HepG2 (cell line): ENCODE data around the gene TMEM217. TPM values are rescaled to one million over a fixed set of nuclear protein-coding genes. Genes with fewer than 3 reads are reported as not detected.

Source experiments
- ATAC-seq: fragments of 200-7000 bp; cut with Tn5 transposase; 3 replicates; pipeline ENCODE4 v1.9.1; 2020; ENCODE audit warnings: mild to moderate bottlenecking, moderate library complexity
- BruUV-seq: library from RNA; stranded (reverse); fragments of 400-500 nt; replicated peaks from 2 replicates; lab custom pipeline; 2021; lab: Mats Ljungman, UMichigan
- CTCF ChIA-PET: fragments of 300-600 bp; formaldehyde crosslinking; extraction: SDS; loops from one replicate; lab custom pipeline; 2021; ENCODE audit warnings: low total read pairs, inconsistent platforms, low intra/inter-chr PET ratio; lab: Yijun Ruan, JAX
- POLR2A ChIA-PET: fragments of 350-600 bp; sonication (Branson Sonifier 250); formaldehyde crosslinking; loops from one replicate; lab custom pipeline; 2020; ENCODE audit warnings: antibody characterized with exemption, inconsistent platforms; lab: Yijun Ruan, JAX
- DNase-seq: peaks from one replicate; pipeline ENCODE4 v3.0.0-alpha.2; 2015; ENCODE audit warnings: low spot score
- FAIRE-seq: peaks from 3 replicates; lab custom pipeline; 2011; peaks lifted over from hg19 to GRCh38; lab: Jason Lieb, UNC
- H2AFZ ChIP-seq: one replicate; pipeline ENCODE4 v1.6.1; 2011; ENCODE audit warnings: low read length, inconsistent platforms
- H3K27ac ChIP-seq: fragments of 300-600 bp; 3 replicates; pipeline ENCODE4 v1.8.0; 2011; ENCODE audit warnings: mixed run types, mild to moderate bottlenecking, mixed read lengths, low read length, inconsistent platforms; ENCODE audit not compliant: insufficient read depth; ENCODE audit errors: extremely low read length
- H3K27me3 ChIP-seq, 2 experiments: fragments of 200-600 bp in 1 of 2; 2 replicates in 1 of 2; 3 replicates in 1 of 2; pipeline versions ENCODE4 v1.6.0 to v1.8.0; 2011; ENCODE audit warnings: low read length in 2 of 2, mild to moderate bottlenecking in 2 of 2, moderate library complexity in 2 of 2, inconsistent platforms in 1 of 2; ENCODE audit not compliant: insufficient read depth in 2 of 2, control insufficient read depth in 1 of 2
- H3K36me3 ChIP-seq, 2 experiments: fragments of 200-600 bp in 1 of 2; replicated peaks in 1 of 2; 2 replicates in 1 of 2; 3 replicates in 1 of 2; pipeline versions ENCODE4 v1.5.1 to v1.8.0; 2011; ENCODE audit warnings: low read length in 2 of 2, inconsistent platforms in 1 of 2; ENCODE audit not compliant: insufficient read depth in 2 of 2, control insufficient read depth in 1 of 2
- H3K4me1 ChIP-seq: 2 replicates; pipeline ENCODE4 v1.5.1; 2012; ENCODE audit warnings: low read length, inconsistent platforms; ENCODE audit not compliant: insufficient read depth
- H3K4me2 ChIP-seq: 2 replicates; pipeline ENCODE4 v1.6.0; 2011; ENCODE audit warnings: low read depth, low read length, inconsistent platforms
- H3K4me3 ChIP-seq, 3 experiments: fragments of 200-600 bp in 1 of 3; sonication (generic), shearing (Covaris generic) in 1 of 3; replicated peaks in 1 of 3; 2 replicates each; pipeline ENCODE4 v1.5.1; 2011 to 2016; ENCODE audit warnings: low read length in 3 of 3, inconsistent platforms in 2 of 3, low read depth in 2 of 3, mild to moderate bottlenecking in 2 of 3, control low read depth in 1 of 3, mixed read lengths in 1 of 3; ENCODE audit not compliant: insufficient read depth in 1 of 3
- H3K79me2 ChIP-seq: one replicate; pipeline ENCODE4 v1.6.1; 2011; ENCODE audit warnings: low read length, inconsistent platforms; ENCODE audit not compliant: insufficient read depth
- H3K9ac ChIP-seq: 2 replicates; pipeline ENCODE4 v1.6.0; 2011; ENCODE audit warnings: mild to moderate bottlenecking, low read depth, low read length, inconsistent platforms; ENCODE audit not compliant: insufficient read depth
- H3K9me3 ChIP-seq: 2 replicates; pipeline ENCODE4 v1.5.1; 2012; ENCODE audit warnings: mild to moderate bottlenecking, low read length
- H4K20me1 ChIP-seq: 2 replicates; pipeline ENCODE4 v1.6.0; 2011; ENCODE audit warnings: inconsistent platforms, mild to moderate bottlenecking, low read length, moderate library complexity; ENCODE audit not compliant: insufficient read depth
- ATM ChIP-seq: fragments of 450-650 bp; IDR thresholded peaks from 2 replicates; pipeline ENCODE4 v1.7.1; 2017; ENCODE audit warnings: mild to moderate bottlenecking, borderline replicate concordance
- CENPX ChIP-seq: sonication (generic); formaldehyde crosslinking; IDR thresholded peaks from 2 replicates; pipeline ENCODE4 v1.9.0; 2021; ENCODE audit warnings: mild to moderate bottlenecking, missing genetic modification reagents, moderate library complexity
- CTCF ChIP-seq: sonication (generic); formaldehyde crosslinking; IDR thresholded peaks from 2 replicates; pipeline ENCODE4 v1.5.0; 2020; ENCODE audit warnings: mild to moderate bottlenecking, missing genetic modification reagents, moderate library complexity
- EP300 ChIP-seq, 3 experiments: sonication (generic) in 1 of 3; formaldehyde crosslinking in 1 of 3; IDR thresholded peaks; 2 replicates each; pipeline versions ENCODE4 v1.5.1 to v1.6.1; 2011 to 2020; ENCODE audit warnings: low read depth in 2 of 3, low read length in 2 of 3, borderline replicate concordance in 1 of 3, improper control_type of control experiment in 1 of 3, mild to moderate bottlenecking in 1 of 3, missing genetic modification reagents in 1 of 3, moderate library complexity in 1 of 3
- ETV5 ChIP-seq: IDR thresholded peaks from 2 replicates; pipeline ENCODE4 v1.6.1; 2018; ENCODE audit warnings: missing biosample characterization, missing genetic modification reagents, inconsistent platforms, borderline replicate concordance
- GFI1 ChIP-seq: sonication (generic); formaldehyde crosslinking; IDR thresholded peaks from 2 replicates; pipeline ENCODE4 v1.5.0; 2020; ENCODE audit warnings: missing genetic modification reagents, mild to moderate bottlenecking, borderline replicate concordance
- GTF2F1 ChIP-seq: fragments of 150-350 bp; IDR thresholded peaks from 2 replicates; pipeline ENCODE4 v1.6.1; 2014; ENCODE audit warnings: low read length
- IKZF4 ChIP-seq: sonication (generic); formaldehyde crosslinking; IDR thresholded peaks from 2 replicates; pipeline ENCODE4 v1.5.1; 2020; ENCODE audit warnings: borderline replicate concordance, mild to moderate bottlenecking, low read depth, missing genetic modification reagents; ENCODE audit errors: not compliant biosample characterization
- PHF21A ChIP-seq: sonication (generic); formaldehyde crosslinking; IDR thresholded peaks from 2 replicates; pipeline ENCODE4 v1.5.0; 2020; ENCODE audit warnings: mild to moderate bottlenecking, missing genetic modification reagents
- RERE ChIP-seq: IDR thresholded peaks from 2 replicates; pipeline ENCODE4 v1.6.1; 2016; ENCODE audit warnings: low read depth, missing genetic modification reagents, missing compliant biosample characterization
- SALL1 ChIP-seq: sonication (generic); formaldehyde crosslinking; IDR thresholded peaks from 2 replicates; pipeline ENCODE4 v1.8.0; 2022; ENCODE audit warnings: mild to moderate bottlenecking, missing genetic modification reagents
- WGBS: methylation state at CpG from one replicate; pipeline ENCODE4 v1.1.6; 2017; ENCODE audit warnings: low lambda C conversion rate; 5-methylcytosine and 5-hydroxymethylcytosine counted together
- in situ Hi-C: cut with HindIII; loops from 2 replicates; pipeline ENCODE4 v1.10.0; 2017; ENCODE audit warnings: low pct_unique_long_range_greater_than_20kb; ENCODE audit not compliant: extremely low pct_ligation_motif_present
- intact Hi-C: fragments of 100-400 bp; cut with micrococcal nuclease; formaldehyde crosslinking; loops from one replicate; pipeline ENCODE4 v1.10.0; 2022; ENCODE audit not compliant: unreplicated experiment
- polyA plus RNA-seq, 8 experiments: library from polyadenylated mRNA; depleted of rRNA in 3 of 8; stranded (reverse) in 7 of 8; unstranded in 1 of 8; fragments of >200 nt; fragmentation: Illumina TruSeq in 4 of 8; extraction: Trizol in 4 of 8; gene quantifications; 2 replicates each; pipeline versions ENCODE4 v1.2.1 to v1.2.3, GENCODE V29; 2011 to 2016; ENCODE audit warnings: low read depth in 4 of 8, missing spikeins in 1 of 8, mixed read lengths in 1 of 8; ENCODE audit not compliant: insufficient read depth in 1 of 8
- total RNA-seq, 5 experiments: library from RNA; depleted of rRNA; stranded (reverse); fragments of >200 nt; fragmentation: Illumina TruSeq; extraction: Trizol; gene quantifications; 2 replicates each; pipeline ENCODE4 v1.2.3, GENCODE V29; 2016; ENCODE audit warnings: low read depth in 1 of 5

Gene TMEM217
- total and polyA plus RNA-seq, 2 of the 13 experiments (the other 11 are each of a cell fraction or from before 2014, with no cell fraction given) = 2.3 to 3.4 TPM

- no peak for TF ChIP-seq CTCF (CRISPR knock-in tag)
- TF ChIP-seq ATM = peak; percentile 70; the same call in 1 of the 2 replicates
- TF ChIP-seq EP300 (IDR thresholded peaks at IDR 0.05; ENCODE audit: low read depth in 2 of 2, low read length in 2 of 2) = peak in 1 of 2 experiments; percentile 38; a peak in 1 of 4 replicates
- no peak for TF ChIP-seq EP300 (CRISPR knock-in tag; IDR thresholded peaks at IDR 0.05; ENCODE audit: borderline replicate concordance)
- peak; percentile 65 for TF ChIP-seq SALL1 (CRISPR knock-in tag)
Observed at GRCh38 chr6:37204014-37204751, 53.8 kb downstream of the TMEM217 start (continued).

- H3K4me3 ChIP-seq = no peak overlapping the region
- no peak overlapping the region for H2AFZ ChIP-seq
- no peaks in the 10 kb centered on the region for H3K79me2 ChIP-seq
- peaks cover 47% of the 10 kb centered on the region for H3K4me1 ChIP-seq
- intact Hi-C loops (no loop called here), in situ Hi-C loops (no loop called here)
- BruUV-seq = no TSS peak
- no peak for FAIRE-seq
- H3K9me3 ChIP-seq = no peaks in the 10 kb centered on the region
- 17% methylated on average over 7 of the region's 7 CpGs for WGBS
- CTCF ChIA-PET = interaction anchor here (1.4 kb wide), 1 partner anchor 185 kb away, joined by 3 read pairs; no protein-coding TSS in a partner anchor
- no peaks in the 10 kb centered on the region for H4K20me1 ChIP-seq
- H3K27me3 ChIP-seq = no peaks in the 10 kb centered on the region; a peak in 1 of 5 replicates
- no peak for DNase-seq
- no peak overlapping the region for H3K9ac ChIP-seq
- no peaks in the 10 kb centered on the region for H3K36me3 ChIP-seq
- H3K4me2 ChIP-seq = 0 out of 2 replicates have a peak overlapping the region, but pooled peaks have one; percentile 11
- POLR2A ChIA-PET = interaction anchor here (0.9 to 1.6 kb wide), 3 partner anchors 9 to 129 kb away, joined by 3 to 4 read pairs (median 3); no protein-coding TSS in a partner anchor
- no peak overlapping the region for H3K27ac ChIP-seq
- ATAC-seq = no peak
- TF ChIP-seq PHF21A (CRISPR knock-in tag) (0 out of 2 replicates have a peak, but pooled peaks have one; percentile 25), IKZF4 (CRISPR knock-in tag) (no peak), GTF2F1 (no peak), CENPX (CRISPR knock-in tag) (no peak), ETV5 (CRISPR knock-in tag) (peak; percentile 65; the same call in 1 of the 2 replicates), RERE (CRISPR knock-in tag) (no peak), GFI1 (CRISPR knock-in tag) (0 out of 2 replicates have a peak, but pooled peaks have one; percentile 24)
Observed at GRCh38 chr6:37202788-37203491, 55.0 kb downstream of the TMEM217 start.
